Measurements from ENCODE around the gene PGBD5. TPM values are rescaled to one million over a fixed set of nuclear protein-coding genes. Genes with fewer than 3 reads are reported as not detected.

Gene PGBD5
- total RNA-seq, 2 experiments from 2014 or later, result not detected

GRCh38 chr1:230398856-230399255 lies 27.3 kb downstream of the PGBD5 start:
- peaks cover 13% of the 10 kb centered on the region for H3K27me3 Mint-ChIP-seq
- ChIA-PET CTCF (no interaction called here), POLR2A (no interaction called here)
- no peak for TF ChIP-seq CTCF (IDR thresholded peaks at IDR 0.05)
- no peak overlapping the region for H3K27ac Mint-ChIP-seq
- intact Hi-C loops (cut with micrococcal nuclease), result no loop called here
- H3K4me1 Mint-ChIP-seq (ENCODE audit: low read depth), result no peaks in the 10 kb centered on the region
- ATAC-seq (no peak), DNase-seq (no peak)
- H3K4me3 Mint-ChIP-seq, result no peak overlapping the region
- no peaks in the 10 kb centered on the region for H3K36me3 Mint-ChIP-seq (ENCODE audit: low read depth)
- no peaks in the 10 kb centered on the region for H3K9me3 Mint-ChIP-seq

- TF ChIP-seq CTCF (IDR thresholded peaks at IDR 0.05), result no peak
- DNase-seq, result no peak
- Mint-ChIP-seq H3K36me3 (ENCODE audit: low read depth) (no peaks in the 10 kb centered on the region), H3K9me3 (no peaks in the 10 kb centered on the region), H3K4me3 (no peak overlapping the region), H3K27ac (no peak overlapping the region), H3K27me3 (peaks cover 15% of the 10 kb centered on the region), H3K4me1 (ENCODE audit: low read depth) (no peaks in the 10 kb centered on the region)
- ChIA-PET POLR2A (no interaction called here), CTCF (no interaction called here)
- intact Hi-C loops (cut with micrococcal nuclease), result no loop called here
- ATAC-seq, result no peak
These were observed 29.2 kb downstream of the PGBD5 start for GRCh38 chr1:230396966-230397365.

GRCh38 chr1:230395932-230396331 lies 30.2 kb downstream of the PGBD5 start:
- POLR2A ChIA-PET, result interaction anchor here (0.6 kb wide), 1 partner anchor 42 kb away, joined by 3 read pairs; no protein-coding TSS in a partner anchor
- no peak overlapping the region for H3K27ac Mint-ChIP-seq

GRCh38 chr1:230394741-230395140 lies 31.4 kb downstream of the PGBD5 start:
- ATAC-seq, result no peak
- H3K4me1 Mint-ChIP-seq (ENCODE audit: low read depth), result no peaks in the 10 kb centered on the region
- intact Hi-C loops (cut with micrococcal nuclease), result no loop called here
- ChIA-PET POLR2A (no interaction called here), CTCF (no interaction called here)
- no peak for TF ChIP-seq CTCF (IDR thresholded peaks at IDR 0.05)
- peaks cover 12% of the 10 kb centered on the region for H3K27me3 Mint-ChIP-seq
- no peak for DNase-seq
- H3K9me3 Mint-ChIP-seq, result no peaks in the 10 kb centered on the region
- no peak overlapping the region for H3K4me3 Mint-ChIP-seq
- no peak overlapping the region for H3K27ac Mint-ChIP-seq
- H3K36me3 Mint-ChIP-seq (ENCODE audit: low read depth), result no peaks in the 10 kb centered on the region

More at GRCh38 chr1:230395932-230396331, 30.2 kb downstream of the PGBD5 start:
- peaks cover 14% of the 10 kb centered on the region for H3K27me3 Mint-ChIP-seq
- H3K4me3 Mint-ChIP-seq, result no peak overlapping the region
- DNase-seq, result no peak
- ATAC-seq, result no peak
- no peaks in the 10 kb centered on the region for H3K4me1 Mint-ChIP-seq (ENCODE audit: low read depth)
- intact Hi-C loops (cut with micrococcal nuclease), result no loop called here
- no peaks in the 10 kb centered on the region for H3K9me3 Mint-ChIP-seq
- TF ChIP-seq CTCF (IDR thresholded peaks at IDR 0.05), result no peak
- no peaks in the 10 kb centered on the region for H3K36me3 Mint-ChIP-seq (ENCODE audit: low read depth)
- CTCF ChIA-PET, result no interaction called here

- intact Hi-C loops (cut with micrococcal nuclease), result no loop called here
- no peak overlapping the region for H3K27ac Mint-ChIP-seq
- no peak for TF ChIP-seq CTCF (IDR thresholded peaks at IDR 0.05)
These were observed 32.0 kb downstream of the PGBD5 start for GRCh38 chr1:230394134-230394533.

More at GRCh38 chr1:230394134-230394533, 32.0 kb downstream of the PGBD5 start:
- ChIA-PET POLR2A (no interaction called here), CTCF (no interaction called here)
- no peak for DNase-seq
- H3K9me3 Mint-ChIP-seq, result no peaks in the 10 kb centered on the region
- no peak for ATAC-seq
- no peaks in the 10 kb centered on the region for H3K4me1 Mint-ChIP-seq (ENCODE audit: low read depth)
- peaks cover 11% of the 10 kb centered on the region for H3K27me3 Mint-ChIP-seq
- no peaks in the 10 kb centered on the region for H3K36me3 Mint-ChIP-seq (ENCODE audit: low read depth)
- H3K4me3 Mint-ChIP-seq, result no peak overlapping the region
